SK-N-SH treated with all-trans-retinoic acid at 6 μM for 48 hours (cell line): Measurements from ENCODE around the gene LRMDA.

Experiments
- ARNTL ChIP-seq: fragments of 450-650 bp; formaldehyde crosslinking; IDR thresholded peaks from 2 replicates; pipeline ENCODE4 v1.5.0; 2020; ENCODE audit warnings: low read depth, mild to moderate bottlenecking, moderate library complexity, borderline replicate concordance
- CREB5 ChIP-seq: fragments of 250-450 bp; sonication (Bioruptor Pico); IDR thresholded peaks from 2 replicates; pipeline ENCODE4 v1.5.1; 2020; ENCODE audit warnings: low read depth, mild to moderate bottlenecking, moderate library complexity
- CSRNP3 ChIP-seq: fragments of 250-450 bp; sonication (Bioruptor Pico); IDR thresholded peaks from 2 replicates; pipeline ENCODE4 v1.5.1; 2021; ENCODE audit warnings: mild to moderate bottlenecking, moderate library complexity
- ESRRG ChIP-seq: fragments of 250-450 bp; sonication (Bioruptor Pico); IDR thresholded peaks from 2 replicates; pipeline ENCODE4 v1.6.1; 2021; ENCODE audit warnings: mild to moderate bottlenecking
- GLIS3 ChIP-seq: fragments of 250-450 bp; sonication (Bioruptor Pico); IDR thresholded peaks from 2 replicates; pipeline ENCODE4 v1.5.0; 2020; ENCODE audit warnings: mild to moderate bottlenecking, moderate library complexity
- PATZ1 ChIP-seq: fragments of 250-450 bp; sonication (Bioruptor Pico); IDR thresholded peaks from 2 replicates; pipeline ENCODE4 v1.8.0; 2020; ENCODE audit warnings: mild to moderate bottlenecking, moderate library complexity, borderline replicate concordance
- PPARA ChIP-seq: fragments of 250-450 bp; sonication (Bioruptor Pico); IDR thresholded peaks from 2 replicates; pipeline ENCODE4 v1.5.0; 2020; ENCODE audit warnings: mild to moderate bottlenecking, borderline replicate concordance
- RARB ChIP-seq: fragments of 250-450 bp; sonication (Bioruptor Pico); IDR thresholded peaks from 2 replicates; pipeline ENCODE4 v1.8.0; 2021; ENCODE audit warnings: mild to moderate bottlenecking, moderate library complexity
- SNAI2 ChIP-seq: fragments of 250-450 bp; sonication (Bioruptor Pico); IDR thresholded peaks from 2 replicates; pipeline ENCODE4 v1.5.0; 2020; ENCODE audit warnings: mild to moderate bottlenecking, moderate library complexity
- TCF4 ChIP-seq: fragments of 250-450 bp; sonication (Bioruptor Pico); IDR thresholded peaks from 2 replicates; pipeline ENCODE4 v1.8.0; 2021; ENCODE audit warnings: mild to moderate bottlenecking, moderate library complexity, borderline replicate concordance
- TOX ChIP-seq: fragments of 250-450 bp; sonication (Bioruptor Pico); IDR thresholded peaks from 2 replicates; pipeline ENCODE4 v1.8.0; 2021; ENCODE audit warnings: mild to moderate bottlenecking, moderate library complexity, borderline replicate concordance
- ZC3H10 ChIP-seq: fragments of 250-450 bp; sonication (Bioruptor Pico); IDR thresholded peaks from 2 replicates; pipeline ENCODE4 v1.5.1; 2021; ENCODE audit warnings: mild to moderate bottlenecking, moderate library complexity
- ZNF8 ChIP-seq: fragments of 450-650 bp; formaldehyde crosslinking; IDR thresholded peaks from 2 replicates; pipeline ENCODE4 v1.5.0; 2020; ENCODE audit warnings: mild to moderate bottlenecking, moderate library complexity

GRCh38 chr10:76113952-76114351 is 682.5 kb downstream of the LRMDA start:
- no peak for TF ChIP-seq ZNF8 (CRISPR knock-in tag)
- no peak for TF ChIP-seq RARB
- no peak for TF ChIP-seq GLIS3
- no peak for TF ChIP-seq PATZ1 (CRISPR knock-in tag)
- no peak for TF ChIP-seq TOX (CRISPR knock-in tag)
- TF ChIP-seq ARNTL (CRISPR knock-in tag) = no peak
- no peak for TF ChIP-seq ZC3H10 (CRISPR knock-in tag)
- no peak for TF ChIP-seq PPARA (CRISPR knock-in tag)
- TF ChIP-seq CREB5 (CRISPR knock-in tag) = no peak
- TF ChIP-seq TCF4 (CRISPR knock-in tag) = no peak
- no peak for TF ChIP-seq CSRNP3 (CRISPR knock-in tag)
- TF ChIP-seq SNAI2 (CRISPR knock-in tag) = no peak
- no peak for TF ChIP-seq ESRRG (CRISPR knock-in tag)
